KMS-11 (cell line): ENCODE results near the gene LY6G5B.
A peak's percentile ranks its signal among the peaks of the same experiment; 100 is the strongest.

ENCODE experiments used
- H2AFZ ChIP-seq: fragments of 200-600 bp; sonication (generic); 2 replicates; pipeline ENCODE4 v1.6.1; 2016; ENCODE audit warnings: antibody characterized with exemption, mixed run types, low read depth
- H3K27ac ChIP-seq: fragments of 200-600 bp; sonication (generic); 2 replicates; pipeline ENCODE4 v1.6.1; 2016; ENCODE audit warnings: mild to moderate bottlenecking, mixed run types
- H3K27me3 ChIP-seq: fragments of 200-600 bp; sonication (generic); 2 replicates; pipeline ENCODE4 v1.6.1; 2017; ENCODE audit warnings: mild to moderate bottlenecking, low read depth, mixed run types, moderate library complexity; ENCODE audit not compliant: insufficient read depth
- H3K36me3 ChIP-seq: fragments of 200-600 bp; sonication (generic); 2 replicates; pipeline ENCODE4 v1.6.1; 2017; ENCODE audit warnings: mild to moderate bottlenecking, mixed run types; ENCODE audit not compliant: insufficient read depth
- H3K4me1 ChIP-seq: fragments of 200-600 bp; sonication (generic); 2 replicates; pipeline ENCODE4 v1.6.1; 2016; ENCODE audit warnings: mild to moderate bottlenecking, low read depth, mixed run types; ENCODE audit not compliant: poor library complexity, severe bottlenecking
- H3K4me2 ChIP-seq: fragments of 200-600 bp; sonication (generic); 2 replicates; pipeline ENCODE4 v1.7.0; 2016; ENCODE audit warnings: mild to moderate bottlenecking, mixed run types
- H3K4me3 ChIP-seq: fragments of 200-600 bp; sonication (generic); IDR thresholded peaks from 2 replicates; pipeline ENCODE4 v1.6.1; 2017; ENCODE audit warnings: low read depth, low read length, mixed read lengths; ENCODE audit not compliant: insufficient read depth
- H3K79me2 ChIP-seq: fragments of 200-600 bp; sonication (generic); 2 replicates; pipeline ENCODE4 v1.6.1; 2016; ENCODE audit warnings: low read depth, mixed run types; ENCODE audit not compliant: insufficient read depth
- H3K9ac ChIP-seq: fragments of 200-600 bp; sonication (generic); 2 replicates; pipeline ENCODE4 v1.6.1; 2016; ENCODE audit warnings: mild to moderate bottlenecking, mixed run types
- H4K20me1 ChIP-seq: fragments of 200-600 bp; sonication (generic); 2 replicates; pipeline ENCODE4 v1.6.1; 2016; ENCODE audit warnings: mild to moderate bottlenecking, mixed run types; ENCODE audit not compliant: insufficient read depth
- CTCF ChIP-seq: fragments of 200-600 bp; sonication (generic); conservative IDR thresholded peaks from 2 replicates; pipeline ENCODE4 v1.6.1; 2017; ENCODE audit warnings: low read depth, mild to moderate bottlenecking, antibody characterized with exemption, low read length, moderate library complexity, mixed read lengths

LY6G5B gene

GRCh38 chr6:31651602-31652191 lies 18.1 kb upstream of the LY6G5B start:
- peak overlapping the region; percentile 73; the same call in 1 of the 2 replicates for H3K9ac ChIP-seq
- no peaks in the 10 kb centered on the region for H4K20me1 ChIP-seq
- peaks cover 15% of the 10 kb centered on the region for H3K4me1 ChIP-seq
- H3K36me3 ChIP-seq: peaks cover 3% of the 10 kb centered on the region; the same call in 1 of the 2 replicates
- H3K79me2 ChIP-seq: peaks cover 23% of the 10 kb centered on the region
- peak overlapping the region; percentile 37 for H3K4me3 ChIP-seq
- TF ChIP-seq CTCF: no peak
- peak overlapping the region; percentile 63 for H3K4me2 ChIP-seq
- peak overlapping the region; percentile 72; the same call in 1 of the 2 replicates for H2AFZ ChIP-seq
- peak overlapping the region; percentile 75; the same call in 1 of the 2 replicates for H3K27ac ChIP-seq
- H3K27me3 ChIP-seq: no peaks in the 10 kb centered on the region

GRCh38 chr6:31652925-31653724 lies 16.7 kb upstream of the LY6G5B start:
- no peaks in the 10 kb centered on the region for H4K20me1 ChIP-seq
- peak overlapping the region; percentile 75 for H3K27ac ChIP-seq
- H3K36me3 ChIP-seq: no peaks in the 10 kb centered on the region; the same call in 1 of the 2 replicates
- peak overlapping the region; percentile 63 for H3K4me2 ChIP-seq
- no peak overlapping the region for H3K4me3 ChIP-seq
- H3K9ac ChIP-seq: peak overlapping the region; percentile 73; the same call in 1 of the 2 replicates
- H2AFZ ChIP-seq: peak overlapping the region; percentile 72
- peaks cover 23% of the 10 kb centered on the region for H3K79me2 ChIP-seq
- H3K27me3 ChIP-seq: no peaks in the 10 kb centered on the region
- peak; percentile 32 for TF ChIP-seq CTCF
- H3K4me1 ChIP-seq: peaks cover 15% of the 10 kb centered on the region

- no peaks in the 10 kb centered on the region for H3K27me3 ChIP-seq
- H3K36me3 ChIP-seq: no peaks in the 10 kb centered on the region
- no peak overlapping the region for H3K27ac ChIP-seq
- H3K79me2 ChIP-seq: peaks cover 30% of the 10 kb centered on the region
- peaks cover 24% of the 10 kb centered on the region for H3K4me1 ChIP-seq
- no peaks in the 10 kb centered on the region for H4K20me1 ChIP-seq
- no peak for TF ChIP-seq CTCF
- no peak overlapping the region for H2AFZ ChIP-seq
- no peak overlapping the region for H3K4me2 ChIP-seq
- no peak overlapping the region for H3K9ac ChIP-seq
- H3K4me3 ChIP-seq: no peak overlapping the region
Observed at GRCh38 chr6:31654574-31655348, 15.0 kb upstream of the LY6G5B start.

- H4K20me1 ChIP-seq: no peaks in the 10 kb centered on the region
- no peak within 1 kb of the TSS for H3K27ac ChIP-seq
- peaks cover 27% of the 10 kb centered on the region for H3K4me1 ChIP-seq
- H3K9ac ChIP-seq: no peak within 1 kb of the TSS
- no peak within 1 kb of the TSS for H3K4me3 ChIP-seq
- H3K4me2 ChIP-seq: no peak within 1 kb of the TSS
- no peak for TF ChIP-seq CTCF
- no peak within 1 kb of the TSS for H2AFZ ChIP-seq
- no peaks in the 10 kb centered on the region for H3K27me3 ChIP-seq
- H3K79me2 ChIP-seq: peaks cover 29% of the 10 kb centered on the region
- H3K36me3 ChIP-seq: no peaks in the 10 kb centered on the region
Observed at GRCh38 chr6:31655349-31656237, 14.2 kb upstream of the LY6G5B start, which contains the start of gene APOM. Gene APOM (plus strand): TSS chr6:31655894. CDS start chr6:31655967, 73 bp downstream.
